AG04449 (cell line): ENCODE measurements around the gene RBM48.
"Not testable (repeated sequence)": the region's sequence is repeated elsewhere in the genome, so short reads cannot be mapped to it uniquely, and the experiment has no call there.

Experiments used
- CTCF ChIA-PET: fragments of 350-600 bp; formaldehyde crosslinking; extraction: SDS; loops from one replicate; lab custom pipeline; 2021; ENCODE audit warnings: antibody characterized with exemption; lab: Yijun Ruan, JAX
- POLR2A ChIA-PET: fragments of 400-600, 350-600 bp; formaldehyde crosslinking; extraction: SDS; loops from one replicate; lab custom pipeline; 2020; ENCODE audit warnings: antibody characterized with exemption, inconsistent platforms; lab: Yijun Ruan, JAX
- DNase-seq: peaks from one replicate; pipeline ENCODE4 v3.0.0-alpha.2; 2010; ENCODE audit warnings: low read depth, low spot score
- H3K4me3 ChIP-seq: 2 replicates; pipeline ENCODE4 v1.5.1; 2011; ENCODE audit warnings: low read depth, mild to moderate bottlenecking, control low read depth, low read length
- TF ChIP-seq, protein P1 (sequence below): IDR thresholded peaks from one replicate; pipeline ENCODE4 v1.5.1; 2011; ENCODE audit warnings: mild to moderate bottlenecking, moderate library complexity, low read length, control low read depth, inconsistent platforms; ENCODE audit not compliant: insufficient read depth; ENCODE audit errors: missing control alignments

The RBM48 gene

DNA sequence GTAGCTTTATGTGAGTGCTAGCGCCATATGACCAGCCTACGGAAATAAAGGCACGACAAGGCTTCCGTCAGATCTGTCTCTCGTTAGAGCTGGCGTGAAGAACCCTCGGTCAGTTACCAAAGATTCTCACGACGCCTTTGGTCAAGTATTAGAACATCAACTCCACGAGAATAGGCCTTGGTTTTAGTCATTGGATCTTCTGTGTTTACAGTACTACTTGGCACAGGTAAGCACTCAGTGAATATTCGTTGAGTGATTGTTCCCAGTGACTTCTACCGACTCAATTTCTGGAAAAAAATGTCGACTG lies 316 bp downstream of the RBM48 start:
- H3K4me3 ChIP-seq: peak overlapping the region; percentile 97
- POLR2A ChIA-PET: no interaction called here
- CTCF ChIA-PET: interaction anchor here (0.5 to 1.8 kb wide), 12 partner anchors 12 to 527 kb away, joined by 3 to 7 read pairs (median 3); no protein-coding TSS in a partner anchor
- TF ChIP-seq, protein P1, sequence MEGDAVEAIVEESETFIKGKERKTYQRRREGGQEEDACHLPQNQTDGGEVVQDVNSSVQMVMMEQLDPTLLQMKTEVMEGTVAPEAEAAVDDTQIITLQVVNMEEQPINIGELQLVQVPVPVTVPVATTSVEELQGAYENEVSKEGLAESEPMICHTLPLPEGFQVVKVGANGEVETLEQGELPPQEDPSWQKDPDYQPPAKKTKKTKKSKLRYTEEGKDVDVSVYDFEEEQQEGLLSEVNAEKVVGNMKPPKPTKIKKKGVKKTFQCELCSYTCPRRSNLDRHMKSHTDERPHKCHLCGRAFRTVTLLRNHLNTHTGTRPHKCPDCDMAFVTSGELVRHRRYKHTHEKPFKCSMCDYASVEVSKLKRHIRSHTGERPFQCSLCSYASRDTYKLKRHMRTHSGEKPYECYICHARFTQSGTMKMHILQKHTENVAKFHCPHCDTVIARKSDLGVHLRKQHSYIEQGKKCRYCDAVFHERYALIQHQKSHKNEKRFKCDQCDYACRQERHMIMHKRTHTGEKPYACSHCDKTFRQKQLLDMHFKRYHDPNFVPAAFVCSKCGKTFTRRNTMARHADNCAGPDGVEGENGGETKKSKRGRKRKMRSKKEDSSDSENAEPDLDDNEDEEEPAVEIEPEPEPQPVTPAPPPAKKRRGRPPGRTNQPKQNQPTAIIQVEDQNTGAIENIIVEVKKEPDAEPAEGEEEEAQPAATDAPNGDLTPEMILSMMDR: no peak
- DNase-seq: no peak

DNA sequence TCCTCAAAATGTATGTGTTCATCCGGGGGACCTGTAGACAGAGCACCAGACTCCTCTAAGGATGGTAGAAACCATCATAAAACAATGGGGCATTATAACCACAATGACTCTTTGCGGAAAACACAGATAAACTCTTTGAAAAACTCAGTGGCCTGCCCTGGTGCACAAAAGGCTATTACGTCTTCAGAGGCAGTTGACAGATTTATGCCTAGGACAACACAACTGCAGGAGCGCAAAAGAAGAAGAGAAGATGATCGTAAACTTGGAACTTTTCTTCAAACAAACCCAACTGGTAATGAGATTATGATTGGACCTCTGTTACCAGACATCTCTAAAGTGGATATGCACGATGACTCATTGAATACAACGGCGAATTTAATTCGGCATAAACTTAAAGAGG lies 6.0 kb downstream of the RBM48 start:
- TF ChIP-seq, protein P1: no peak
- no peak for DNase-seq
- H3K4me3 ChIP-seq: no peak overlapping the region
- CTCF ChIA-PET: no interaction called here
- POLR2A ChIA-PET: no interaction called here

DNA sequence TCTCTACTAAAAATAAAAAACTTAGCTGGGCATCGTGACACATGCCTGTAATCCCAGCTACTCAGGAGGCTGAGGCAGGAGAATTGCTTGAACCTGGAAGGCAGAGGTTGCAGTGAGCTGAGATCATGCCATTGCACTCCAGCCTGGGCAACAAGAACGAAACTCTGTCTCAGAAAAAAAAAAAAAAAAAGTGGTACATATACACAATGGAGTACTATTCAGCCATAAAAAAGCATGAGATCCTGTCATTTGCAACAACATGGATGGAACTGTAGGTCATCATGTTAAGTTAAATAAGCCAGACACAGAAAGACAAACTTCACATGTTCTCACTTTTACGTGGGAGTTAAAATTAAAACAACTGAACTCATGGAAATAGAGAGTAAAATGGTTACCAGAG lies 14.9 kb downstream of the RBM48 start:
- H3K4me3 ChIP-seq, DNase-seq, POLR2A ChIA-PET, CTCF ChIA-PET: not testable (repeated sequence)

DNA sequence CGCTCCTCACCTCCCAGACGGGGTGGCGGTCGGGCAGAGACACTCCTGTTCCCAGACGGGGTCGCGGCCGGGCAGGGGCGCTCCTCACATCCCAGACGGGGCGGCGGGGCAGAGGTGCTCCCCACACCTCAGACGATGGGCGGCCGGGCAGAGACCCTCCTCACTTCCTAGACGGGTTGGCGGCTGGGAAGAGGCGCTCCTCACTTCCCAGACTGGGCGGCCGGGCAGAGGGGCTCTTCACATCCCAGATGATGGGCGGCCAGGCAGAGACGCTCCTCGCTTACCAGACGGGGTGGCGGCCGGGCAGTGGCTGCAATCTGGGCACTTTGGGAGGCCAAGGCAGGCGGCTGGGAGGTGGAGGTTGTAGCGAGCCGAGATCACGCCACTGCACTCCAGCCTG lies 16.5 kb downstream of the RBM48 start:
- H3K4me3 ChIP-seq, CTCF ChIA-PET, DNase-seq, POLR2A ChIA-PET: not testable (repeated sequence)

DNA sequence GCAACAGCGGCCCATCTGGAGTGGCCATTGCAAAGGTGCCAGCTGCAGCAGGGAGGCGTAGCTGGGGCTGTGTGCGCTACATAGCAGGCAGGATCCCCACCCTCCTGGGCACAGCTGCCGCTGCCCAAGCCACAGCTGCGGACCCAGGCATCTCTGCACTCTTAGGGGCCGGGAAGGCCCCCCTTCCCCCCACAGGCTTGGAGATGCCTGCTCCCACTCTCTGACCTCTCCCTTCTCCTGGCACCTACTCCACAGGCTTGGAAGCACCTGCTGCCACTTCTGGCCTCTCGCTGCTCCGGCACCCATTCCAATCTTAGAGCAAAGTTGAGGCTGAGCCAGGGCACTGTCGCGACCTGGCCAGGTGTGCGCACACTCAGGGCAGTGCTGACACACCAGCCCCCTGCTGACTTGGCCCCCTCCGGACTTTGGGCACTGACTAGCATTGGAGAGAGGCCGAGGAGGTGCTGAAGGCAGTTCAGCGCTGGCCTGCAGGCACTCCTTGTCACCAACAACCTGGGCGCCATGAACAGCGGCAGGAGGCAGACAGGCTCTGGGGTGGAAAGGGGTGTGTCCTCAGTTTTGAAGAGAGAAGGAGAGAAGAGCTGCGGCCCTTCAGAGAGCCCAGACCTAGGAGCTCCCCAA lies 18.4 kb downstream of the RBM48 start:
- H3K4me3 ChIP-seq: no peak overlapping the region
- ChIA-PET CTCF (no interaction called here), POLR2A (no interaction called here)
- DNase-seq: no peak
- TF ChIP-seq, protein P1: no peak

DNA sequence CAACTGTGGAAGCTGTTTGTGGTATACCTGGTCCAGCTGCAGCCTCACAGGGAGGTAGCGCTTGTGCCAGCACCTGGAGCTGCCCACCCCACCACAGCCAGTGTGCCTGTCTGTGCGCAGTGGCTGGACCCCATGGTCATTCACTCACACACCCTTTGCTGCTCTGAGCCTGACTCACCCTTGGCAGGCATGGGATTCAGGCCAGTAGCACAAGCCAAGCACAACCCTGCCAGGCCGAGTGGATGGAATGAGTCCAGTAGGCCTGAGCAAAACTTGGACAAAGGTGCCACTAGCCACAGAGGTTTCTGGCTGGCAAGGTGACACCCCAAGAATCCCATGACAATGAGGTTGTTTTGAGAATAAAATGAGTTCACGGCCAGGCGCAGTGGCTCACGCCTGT lies 19.0 kb downstream of the RBM48 start:
- TF ChIP-seq, protein P1: no peak
- ChIA-PET POLR2A (no interaction called here), CTCF (no interaction called here)
- DNase-seq: no peak
- no peak overlapping the region for H3K4me3 ChIP-seq

DNA sequence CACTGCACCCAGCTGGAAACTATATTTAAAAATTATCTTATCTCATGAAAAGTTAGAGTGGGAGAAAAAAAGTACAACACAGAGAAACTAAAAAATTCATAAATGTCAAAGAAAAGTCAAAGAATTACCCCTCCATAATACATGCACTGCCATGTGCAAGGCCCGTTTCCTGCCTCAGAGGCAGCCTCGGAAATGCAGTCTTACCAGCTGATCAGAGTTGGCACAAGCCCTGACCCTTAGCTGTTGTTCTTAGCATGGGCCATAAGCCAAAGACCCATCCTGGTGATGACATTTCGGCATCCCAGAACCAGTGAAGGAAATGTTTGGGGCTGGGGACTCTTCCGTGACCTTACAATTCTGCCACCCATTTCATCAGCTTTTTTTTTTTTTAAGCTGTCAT lies 21.6 kb downstream of the RBM48 start:
- TF ChIP-seq, protein P1: no peak
- ChIA-PET POLR2A (no interaction called here), CTCF (interaction anchor here (1.6 kb wide), 1 partner anchor 10 kb away, joined by 4 read pairs; no protein-coding TSS in a partner anchor)
- DNase-seq: no peak
- H3K4me3 ChIP-seq: no peak overlapping the region
